Tibial artery (tissue), 4 donors: ENCODE data around the gene EHD1.
A peak's percentile ranks its signal among the peaks of the same experiment; 100 is the strongest.

ENCODE experiments used
- DNase-seq, 2 donors: peaks; one replicate each; pipeline ENCODE4 v3.0.0-alpha.2; 2019
- H3K27ac ChIP-seq, 2 donors: fragments of 200-600 bp; sonication (generic) in 1 of 2; 1 replicate in 1 of 2; 2 replicates in 1 of 2; pipeline ENCODE4 v1.5.1; 2018 to 2019; ENCODE audit warnings: mild to moderate bottlenecking in 1 of 2
- H3K27me3 ChIP-seq, 2 donors: fragments of 200-600 bp; sonication (generic) in 1 of 2; one replicate each; pipeline versions ENCODE4 v1.5.1 to v1.6.0; 2016 to 2019
- H3K36me3 ChIP-seq, 3 donors: fragments of 200-600 bp; sonication (generic) in 2 of 3; one replicate each; pipeline ENCODE4 v1.5.1; 2016 to 2019; ENCODE audit warnings: mild to moderate bottlenecking in 2 of 3
- H3K4me1 ChIP-seq, 4 donors: fragments of 200-600 bp; sonication (generic) in 2 of 4; 1 replicate in 3 of 4; 2 replicates in 1 of 4; pipeline ENCODE4 v1.5.1; 2016 to 2019
- H3K4me3 ChIP-seq, 2 donors: fragments of 200-600 bp; sonication (generic) in 1 of 2; 1 replicate in 1 of 2; 2 replicates in 1 of 2; pipeline ENCODE4 v1.5.1; 2018 to 2019; ENCODE audit warnings: mild to moderate bottlenecking in 2 of 2
- H3K9me3 ChIP-seq, 3 donors: fragments of 200-600 bp; sonication (generic) in 1 of 3; one replicate each; pipeline ENCODE4 v1.5.1; 2016 to 2019
- CTCF ChIP-seq, 2 experiments: fragments of 200-600 bp in 1 of 2; fragments of 450-650 bp in 1 of 2; IDR thresholded peaks; one replicate each; pipeline ENCODE4 v1.5.1; 2017 to 2019; ENCODE audit warnings: antibody characterized with exemption in 2 of 2, mild to moderate bottlenecking in 1 of 2, moderate library complexity in 1 of 2
- intact Hi-C: fragments of 100-400 bp; cut with DNase I; formaldehyde crosslinking; loops from one replicate; pipeline ENCODE4 v1.15.0; 2023; ENCODE audit warnings: low total_unique reads

EHD1 gene

GRCh38 chr11:64897381-64898075 is 19.1 kb upstream of the EHD1 start:
- no peaks in the 10 kb centered on the region for H3K4me1 ChIP-seq
- H3K27ac ChIP-seq, result no peak overlapping the region
- no peaks in the 10 kb centered on the region for H3K9me3 ChIP-seq
- no peak for DNase-seq
- peaks cover 28 to 81% (median 72%) of the 10 kb centered on the region in 3 donors for H3K36me3 ChIP-seq
- intact Hi-C loops, result no loop called here
- H3K27me3 ChIP-seq, result no peaks in the 10 kb centered on the region
- no peak for TF ChIP-seq CTCF (IDR thresholded peaks at IDR 0.05)
- H3K4me3 ChIP-seq, result no peak overlapping the region

- Histone ChIP-seq H3K4me1 (no peaks in the 10 kb centered on the region), H3K4me3 (no peak overlapping the region), H3K36me3 (peaks cover 19 to 71% (median 62%) of the 10 kb centered on the region in 3 donors), H3K27ac (no peak overlapping the region), H3K27me3 (no peaks in the 10 kb centered on the region), H3K9me3 (no peaks in the 10 kb centered on the region)
- intact Hi-C loops, result no loop called here
- DNase-seq, result no peak
- no peak for TF ChIP-seq CTCF (IDR thresholded peaks at IDR 0.05)
Measured at GRCh38 chr11:64896448-64897022, 18.1 kb upstream of the EHD1 start.

GRCh38 chr11:64894812-64895452 is 16.5 kb upstream of the EHD1 start:
- no peaks in the 10 kb centered on the region for H3K9me3 ChIP-seq
- H3K36me3 ChIP-seq, result peaks cover 5 to 55% (median 46%) of the 10 kb centered on the region in 3 donors
- H3K27ac ChIP-seq, result no peak overlapping the region
- intact Hi-C loops, result loop anchor here (2.0 to 5.0 kb wide), 2 partner anchors 48 to 108 kb away; no protein-coding TSS in a partner anchor
- no peak overlapping the region for H3K4me3 ChIP-seq
- no peak for DNase-seq
- TF ChIP-seq CTCF (IDR thresholded peaks at IDR 0.05), result no peak
- H3K4me1 ChIP-seq, result no peaks in the 10 kb centered on the region
- no peaks in the 10 kb centered on the region for H3K27me3 ChIP-seq

DNA sequence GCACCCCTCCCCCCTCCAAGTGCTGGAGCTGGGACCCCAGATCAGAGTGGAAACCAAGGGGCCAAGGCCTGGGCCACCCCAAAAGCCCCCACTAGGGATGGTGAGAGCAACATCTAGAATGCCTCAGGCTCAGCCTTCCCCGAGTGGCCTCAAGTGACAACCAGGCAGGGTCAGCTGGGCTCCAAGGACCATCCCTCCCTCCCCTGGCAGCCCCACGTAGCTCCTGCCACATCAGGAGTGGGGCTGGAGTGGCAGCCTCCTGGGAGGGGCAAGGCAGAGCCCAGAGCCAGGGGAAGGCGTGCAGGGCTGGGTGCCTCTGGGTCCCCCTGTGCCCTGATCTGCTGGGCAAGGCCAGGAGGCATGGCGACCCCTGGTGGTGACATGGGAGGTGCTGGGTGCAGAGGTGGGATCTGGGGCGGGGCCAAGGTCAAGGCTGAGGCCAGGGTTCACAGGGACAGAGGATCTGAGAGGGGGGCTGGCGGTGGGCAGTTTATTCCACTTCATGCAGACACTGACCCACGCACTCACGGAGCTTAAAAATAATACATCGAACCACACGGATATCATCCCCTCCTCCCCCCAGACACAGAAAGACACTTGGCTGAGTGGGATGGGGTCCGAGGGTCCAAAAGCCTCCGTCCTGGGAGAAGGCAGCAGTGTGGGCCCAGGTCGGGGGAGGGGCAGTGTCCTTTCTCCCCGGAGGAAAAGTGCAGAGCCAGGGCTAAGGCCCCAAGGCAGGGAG is 15.8 kb upstream of the EHD1 start:
- no peaks in the 10 kb centered on the region for H3K9me3 ChIP-seq
- H3K27ac ChIP-seq, result no peak overlapping the region
- H3K27me3 ChIP-seq, result no peaks in the 10 kb centered on the region
- intact Hi-C loops, result loop anchor here (2.0 to 5.0 kb wide), 2 partner anchors 47 to 107 kb away; no protein-coding TSS in a partner anchor
- H3K4me3 ChIP-seq, result no peak overlapping the region
- H3K4me1 ChIP-seq, result no peaks in the 10 kb centered on the region
- peaks cover 5 to 48% (median 42%) of the 10 kb centered on the region in 3 donors for H3K36me3 ChIP-seq
- peak; percentile 82 to 91 for TF ChIP-seq CTCF (IDR thresholded peaks at IDR 0.05)
- DNase-seq, result peak; percentile 74 to 87
